Tibial nerve (tissue), 4 donors: ENCODE measurements around the gene MAN2C1.

Experiments used
- CTCF ChIP-seq, 5 experiments: fragments of 200-600 bp in 3 of 5; fragments of 450-650 bp in 2 of 5; sonication (generic) in 3 of 5; IDR thresholded peaks; one replicate each; pipeline ENCODE4 v1.5.1; 2016 to 2019; ENCODE audit warnings: antibody characterized with exemption in 5 of 5, mild to moderate bottlenecking in 3 of 5, moderate library complexity in 2 of 5
- EP300 ChIP-seq, 2 donors: sonication (generic); formaldehyde crosslinking; IDR thresholded peaks; one replicate each; pipeline ENCODE4 v1.6.1; 2017; ENCODE audit warnings: antibody characterized with exemption in 2 of 2, mild to moderate bottlenecking in 1 of 2
- POLR2A ChIP-seq, 2 donors: fragments of 450-650 bp; IDR thresholded peaks; one replicate each; pipeline ENCODE4 v1.6.1; 2017; ENCODE audit warnings: antibody characterized with exemption in 2 of 2, mild to moderate bottlenecking in 2 of 2, moderate library complexity in 2 of 2

- TF ChIP-seq CTCF (IDR thresholded peaks at IDR 0.05) (no peak), POLR2A (IDR thresholded peaks at IDR 0.05) (no peak), EP300 (IDR thresholded peaks at IDR 0.05) (no peak)
These were observed 11.9 kb downstream of the MAN2C1 start for GRCh38 chr15:75356517-75356916.
